HG02885 (cell line): ENCODE data around the gene COL15A1.
"Not testable (repeated sequence)": the region's sequence is repeated elsewhere in the genome, so short reads cannot be mapped to it uniquely, and the experiment has no call there.

ENCODE experiments used
- ATAC-seq: cut with Tn5 transposase; IDR thresholded peaks from one replicate; pipeline ENCODE4 v1.9.1; 2021; ENCODE audit warnings: mild to moderate bottlenecking; ENCODE audit not compliant: unreplicated experiment, poor library complexity

Gene COL15A1

GRCh38 chr9:99095565-99095964, 151.9 kb downstream of the COL15A1 start:
- no peak for ATAC-seq

DNA sequence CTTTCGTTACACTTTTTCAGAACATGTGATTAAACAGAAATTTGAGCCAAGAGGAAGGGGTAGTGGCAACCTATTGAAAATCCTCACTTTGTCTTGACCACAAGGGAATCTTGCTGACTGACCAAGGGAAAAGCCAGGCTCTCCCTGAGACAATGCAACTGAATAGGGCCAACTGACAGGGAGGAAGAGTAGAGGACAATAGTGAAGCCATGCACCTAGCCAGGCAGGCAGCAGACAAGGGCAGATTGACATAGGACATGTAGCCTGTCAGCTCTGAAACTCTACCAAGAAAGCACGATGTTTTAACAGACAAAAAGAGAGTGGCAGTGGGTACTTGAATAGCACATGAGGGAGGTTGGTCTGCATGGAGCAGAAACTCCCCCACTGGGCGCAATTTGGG, 152.7 kb downstream of the COL15A1 start:
- ATAC-seq = no peak

DNA sequence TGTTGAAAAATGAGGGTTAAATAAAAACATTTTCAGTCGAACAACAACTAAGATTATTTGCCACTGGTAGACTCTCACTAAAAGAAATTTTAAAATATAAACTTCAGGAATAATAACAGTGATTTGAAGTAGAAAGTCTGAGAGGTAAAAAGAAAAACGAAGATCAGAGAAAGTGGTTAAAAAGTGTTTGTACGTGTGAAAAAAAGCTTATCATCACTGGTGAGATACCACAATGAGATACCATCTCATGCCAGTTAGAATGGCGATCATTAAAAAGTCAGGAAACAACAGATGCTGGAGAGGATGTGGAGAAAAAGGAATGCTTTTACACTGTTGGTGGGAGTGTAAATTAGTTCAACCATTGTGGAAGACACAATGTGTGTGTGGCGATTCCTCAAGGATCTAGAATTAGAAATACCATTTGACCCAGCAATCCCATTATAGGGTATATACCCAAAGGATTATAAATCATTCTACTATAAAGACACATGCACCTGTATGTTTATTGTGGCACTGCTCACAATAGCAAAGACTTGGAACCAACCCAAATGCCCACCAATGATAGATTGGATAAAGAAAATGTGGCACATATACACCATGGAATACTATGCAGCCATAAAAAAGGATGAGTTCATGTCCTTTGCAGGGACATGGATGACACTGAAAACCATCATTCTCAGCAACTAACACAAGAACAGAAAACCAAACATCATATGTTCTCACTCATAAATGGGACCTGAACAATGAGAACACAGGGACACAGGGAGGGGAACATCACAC, 156.3 kb downstream of the COL15A1 start:
- not testable (repeated sequence) for ATAC-seq

- ATAC-seq = no peak
Observed at GRCh38 chr9:99101271-99101670, 157.6 kb downstream of the COL15A1 start.

GRCh38 chr9:99101812-99102211, 158.1 kb downstream of the COL15A1 start:
- no peak for ATAC-seq

- no peak for ATAC-seq
Observed at GRCh38 chr9:99103054-99103895, 159.6 kb downstream of the COL15A1 start.

GRCh38 chr9:99103901-99104458, 160.3 kb downstream of the COL15A1 start:
- ATAC-seq = no peak

DNA sequence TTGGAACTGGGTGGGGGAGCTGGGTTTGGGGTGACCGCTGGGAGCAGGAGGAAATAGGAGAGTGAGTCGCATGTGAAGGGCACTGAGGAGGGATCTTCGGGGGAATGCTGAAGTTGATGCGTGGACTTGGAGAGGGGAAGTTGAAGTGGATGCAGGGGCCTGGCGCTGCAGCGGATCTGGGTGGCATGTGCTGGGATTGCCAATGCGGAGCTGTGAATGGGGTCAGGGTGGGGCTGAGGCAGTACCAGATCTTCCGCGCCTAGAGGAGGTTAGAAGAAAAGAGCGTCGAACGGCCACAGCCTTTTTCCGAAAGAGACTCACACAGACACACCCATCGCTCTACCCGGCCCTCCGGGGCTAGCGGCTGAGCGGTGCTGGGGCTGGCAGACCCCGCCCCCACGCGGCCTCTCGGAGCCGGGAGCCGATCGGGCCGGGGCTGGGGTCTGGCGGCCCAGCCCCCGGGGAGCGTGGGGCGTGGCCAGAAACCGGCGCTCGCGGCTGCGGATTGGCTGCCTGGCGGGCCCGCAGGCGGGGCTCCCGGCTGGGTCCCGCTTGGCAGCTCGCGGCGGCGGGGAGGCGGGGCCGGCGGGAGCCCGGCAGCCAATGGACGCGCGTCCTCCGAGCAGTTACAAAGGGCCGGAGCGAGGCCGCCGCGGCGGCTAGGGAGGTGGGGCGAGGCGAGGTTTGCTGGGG, 160.9 kb downstream of the COL15A1 start, which contains the start of gene TGFBR1:
Gene TGFBR1, plus strand, starts transcription at position 655 of the 693 bp plus-strand sequence. CDS start 93 bp downstream, outside the sequence.
- ATAC-seq = peak; percentile 91

- peak; percentile 66 for ATAC-seq
Observed at GRCh38 chr9:99105152-99106043, 161.7 kb downstream of the COL15A1 start.

DNA sequence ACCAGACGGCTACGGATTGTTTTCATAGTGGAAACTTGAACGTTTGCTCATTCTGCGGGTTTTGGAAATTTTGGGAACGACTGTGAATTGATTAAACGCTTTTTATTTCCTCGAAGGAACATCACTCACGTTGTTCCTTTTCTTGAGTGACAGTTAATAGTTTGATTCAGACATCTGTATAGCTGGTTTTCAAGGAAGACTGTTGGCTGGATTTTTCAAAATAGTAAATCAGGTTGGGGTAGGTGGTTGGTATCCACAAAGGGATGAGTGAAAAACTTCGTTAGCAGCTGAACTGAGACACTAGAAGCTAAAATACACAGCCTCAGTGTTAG, 162.3 kb downstream of the COL15A1 start:
- no peak for ATAC-seq

- ATAC-seq = no peak
Observed at GRCh38 chr9:99107421-99107820, 163.7 kb downstream of the COL15A1 start.

GRCh38 chr9:99108131-99108530, 164.4 kb downstream of the COL15A1 start:
- ATAC-seq = no peak

- ATAC-seq = no peak
Observed at GRCh38 chr9:99109522-99109921, 165.8 kb downstream of the COL15A1 start.

- no peak for ATAC-seq
Observed at GRCh38 chr9:99112750-99113413, 169.2 kb downstream of the COL15A1 start.

DNA sequence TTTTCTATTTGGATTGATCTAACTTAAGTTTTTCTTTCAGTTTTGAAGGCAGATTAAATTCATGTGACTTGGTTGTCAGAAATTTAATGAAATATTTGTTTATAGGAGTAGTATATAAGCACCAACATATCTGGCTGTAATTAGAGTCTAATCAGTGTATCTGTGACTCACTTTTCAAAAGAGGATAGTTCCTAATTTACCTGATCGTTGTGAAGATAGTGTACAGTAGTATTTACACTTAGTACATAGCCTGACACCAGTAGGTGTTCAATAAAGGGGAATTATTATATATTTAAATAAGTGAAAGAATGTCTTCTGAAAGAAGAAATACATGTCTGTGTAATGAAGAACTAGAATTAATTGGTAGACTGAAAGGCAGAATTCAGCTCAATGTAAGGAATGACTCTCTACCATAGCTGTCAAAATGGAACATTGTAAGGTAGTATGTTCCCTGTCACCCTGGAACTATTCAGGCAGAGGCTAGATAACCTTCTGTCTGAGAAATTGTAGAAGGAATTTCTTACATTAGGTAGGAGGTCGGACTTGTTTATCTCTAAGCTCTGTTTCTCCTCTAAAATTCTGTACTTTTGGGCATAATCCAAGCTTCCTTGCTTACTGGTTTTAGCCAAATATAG, 169.8 kb downstream of the COL15A1 start:
- no peak for ATAC-seq

- no peak for ATAC-seq
Observed at GRCh38 chr9:99114049-99114440, 170.3 kb downstream of the COL15A1 start.

GRCh38 chr9:99114846-99115500, 171.3 kb downstream of the COL15A1 start:
- ATAC-seq = no peak

- ATAC-seq = no peak
Observed at GRCh38 chr9:99116003-99116411, 172.3 kb downstream of the COL15A1 start.
